ENCODE measurements around the gene TOX4. TPM values are rescaled to one million over a fixed set of nuclear protein-coding genes. Genes with fewer than 3 reads are reported as not detected.

The TOX4 gene
- total RNA-seq, 1 experiment from 2014 or later, result 50.1 TPM

- TF ChIP-seq TCF7L2 (IDR thresholded peaks at IDR 0.05; ENCODE audit: low read depth, low read length) (no peak), SIN3A (IDR thresholded peaks at IDR 0.05; ENCODE audit: borderline replicate concordance, insufficient read depth, low read depth, low read length) (no peak), REST (IDR thresholded peaks at IDR 0.05; ENCODE audit: insufficient read depth in 1 of 2, low read depth in 2 of 2, low read length in 1 of 2) (no peak)
- in situ Hi-C loops (cut with HindIII; ENCODE audit: low pct_unique_long_range_greater_than_20kb, low sequenced_read_pairs) (no loop called here), intact Hi-C loops (cut with micrococcal nuclease; ENCODE audit: unreplicated experiment) (no loop called here)
- ChIA-PET CTCF (no interaction called here), POLR2A (no interaction called here)
- Histone ChIP-seq H3K36me3 (ENCODE audit: control insufficient read depth, insufficient read depth, low read length) (no peaks in the 10 kb centered on the region), H3K4me3 (ENCODE audit: low read depth in 2 of 2, low read length in 2 of 2) (no peak overlapping the region), H3K27ac (ENCODE audit: low read length) (no peak overlapping the region), H3K4me1 (ENCODE audit: control insufficient read depth, insufficient read depth, low read length) (no peaks in the 10 kb centered on the region), H3K9me3 (ENCODE audit: control insufficient read depth, insufficient read depth, low read depth, low read length) (no peaks in the 10 kb centered on the region), H3K27me3 (ENCODE audit: control insufficient read depth, insufficient read depth, low read length) (no peaks in the 10 kb centered on the region)
- ATAC-seq (no peak), DNase-seq (ENCODE audit: low read depth, low spot score) (no peak)
- BruUV-seq (replicated peaks), result no TSS peak
Measured at GRCh38 chr14:21518725-21519124, 41.7 kb downstream of the TOX4 start.

GRCh38 chr14:21520767-21521166 lies 43.8 kb downstream of the TOX4 start:
- ChIA-PET CTCF (no interaction called here), POLR2A (no interaction called here)
- TF ChIP-seq CTCF (IDR thresholded peaks at IDR 0.05) (no peak), REST (IDR thresholded peaks at IDR 0.05; ENCODE audit: insufficient read depth in 1 of 2, low read depth in 2 of 2, low read length in 1 of 2) (no peak)
- in situ Hi-C loops (cut with HindIII; ENCODE audit: low pct_unique_long_range_greater_than_20kb, low sequenced_read_pairs), result no loop called here
- ATAC-seq (no peak), DNase-seq (ENCODE audit: low read depth, low spot score) (no peak)
- H3K4me1 ChIP-seq (ENCODE audit: control insufficient read depth, insufficient read depth, low read length), result no peaks in the 10 kb centered on the region
- H3K27ac ChIP-seq (ENCODE audit: low read length), result no peak overlapping the region
- BruUV-seq (replicated peaks), result no TSS peak
- H3K4me3 ChIP-seq (ENCODE audit: low read depth in 2 of 2, low read length in 2 of 2), result no peak overlapping the region
- intact Hi-C loops (cut with micrococcal nuclease; ENCODE audit: unreplicated experiment), result no loop called here
- no peaks in the 10 kb centered on the region for H3K9me3 ChIP-seq (ENCODE audit: control insufficient read depth, insufficient read depth, low read depth, low read length)
- no peaks in the 10 kb centered on the region for H3K36me3 ChIP-seq (ENCODE audit: control insufficient read depth, insufficient read depth, low read length)
- H3K27me3 ChIP-seq (ENCODE audit: control insufficient read depth, insufficient read depth, low read length), result no peaks in the 10 kb centered on the region

All from Panc1 (cell line).